Skin epidermis (tissue), 12 donors: ENCODE measurements around the gene CDRT15L2.
"Not testable (repeated sequence)": the region's sequence is repeated elsewhere in the genome, so short reads cannot be mapped to it uniquely, and the experiment has no call there.

Source experiments
- H3K27ac ChIP-seq, 21 experiments: fragments of 200-600 bp; sonication (generic) in 11 of 21; one replicate each; pipeline ENCODE4 v1.5.0; 2020; ENCODE audit warnings: mild to moderate bottlenecking in 3 of 21, inconsistent platforms in 2 of 21, moderate library complexity in 2 of 21
- H3K4me3 ChIP-seq, 7 experiments: fragments of 200-600 bp; sonication (generic) in 2 of 7; one replicate each; pipeline ENCODE4 v1.5.0; 2020; ENCODE audit warnings: inconsistent platforms in 2 of 7, mild to moderate bottlenecking in 2 of 7, moderate library complexity in 1 of 7

The CDRT15L2 gene

DNA sequence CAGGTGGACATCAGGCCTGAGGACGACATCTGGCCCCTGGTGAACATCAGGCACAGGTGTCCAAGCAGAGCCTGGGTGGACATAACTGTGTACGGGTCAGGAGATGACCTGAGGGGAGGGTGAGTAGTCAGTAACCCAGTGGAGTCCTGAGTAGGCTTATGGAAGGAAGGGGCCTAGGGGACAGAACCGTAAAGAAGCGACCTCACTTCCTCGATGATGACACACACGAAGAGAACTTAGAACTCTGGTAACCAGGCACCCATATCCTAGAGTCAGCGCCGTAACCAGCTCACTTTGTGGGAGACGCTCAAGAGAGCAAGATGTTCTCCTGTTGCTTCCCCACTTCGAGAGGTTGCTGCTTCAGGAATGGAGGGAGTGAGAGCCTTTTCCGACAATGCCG is at the start of gene CDRT15L2:
TSS of gene CDRT15L2 (plus strand) at position 301 of the 400 bp plus-strand sequence. CDS start at position 321, 20 bp downstream.
- H3K4me3 ChIP-seq, H3K27ac ChIP-seq: not testable (repeated sequence)

- not testable (repeated sequence) for H3K27ac ChIP-seq, H3K4me3 ChIP-seq
These were observed 49.4 kb upstream of the CDRT15L2 start for GRCh38 chr17:20530104-20530503.

DNA sequence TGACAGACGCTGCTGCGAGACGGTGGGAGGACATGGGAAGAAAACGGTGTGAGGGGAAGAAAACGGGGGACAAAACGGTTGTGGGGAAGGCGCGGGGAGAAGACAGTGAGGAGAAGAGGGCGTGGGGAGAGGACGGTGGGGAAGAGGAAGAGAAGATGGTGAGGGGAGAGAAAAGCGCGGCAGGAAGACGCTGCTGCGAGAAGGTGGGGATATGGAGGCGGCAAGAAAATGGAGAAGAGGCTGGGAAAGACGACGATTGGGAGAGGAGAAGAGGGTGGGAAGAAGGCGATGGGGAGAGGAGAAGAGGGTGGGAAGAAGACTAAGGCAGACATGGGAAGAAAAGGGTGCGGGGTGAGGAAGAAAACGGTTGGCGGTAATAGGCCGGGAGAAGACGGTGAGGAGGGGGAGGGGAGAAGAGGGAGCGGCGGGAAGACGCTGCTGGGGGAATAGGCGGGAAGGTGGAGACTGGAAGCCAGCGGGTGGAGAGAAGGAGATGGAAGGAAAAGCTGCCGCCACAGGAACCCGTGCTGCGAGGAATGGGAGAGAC is 46.9 kb upstream of the CDRT15L2 start:
- Histone ChIP-seq H3K4me3 (peak overlapping the region in 5 of 7 experiments; percentile 12 to 36 (median 21)), H3K27ac (peak overlapping the region in 3 of 21 experiments; percentile 12 to 69 (median 56))

DNA sequence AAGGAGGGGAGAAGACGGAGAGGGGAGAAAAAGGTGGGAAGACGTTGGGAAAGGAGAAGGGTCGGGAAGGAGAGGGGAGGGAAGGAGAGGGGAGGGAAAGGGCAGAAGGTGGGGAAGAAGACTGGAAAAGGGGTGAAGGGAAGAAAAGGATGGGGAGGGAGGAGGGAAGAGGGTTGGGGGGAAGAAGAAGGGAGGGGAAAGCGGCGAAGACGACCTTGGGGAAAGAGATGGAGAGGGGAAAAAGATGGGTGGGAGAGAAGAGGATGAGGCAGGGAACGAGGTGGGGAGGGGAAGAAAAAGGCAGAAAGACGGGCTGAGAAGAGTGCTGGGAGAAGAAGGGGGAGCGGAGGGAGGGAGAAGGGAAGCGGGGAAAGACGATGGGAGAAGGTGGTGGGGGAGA is 46.3 kb upstream of the CDRT15L2 start:
- Histone ChIP-seq H3K27ac (peak overlapping the region in 2 of 21 experiments; percentile 12 to 69), H3K4me3 (peak overlapping the region in 5 of 7 experiments; percentile 12 to 36 (median 21))

GRCh38 chr17:20534711-20535550 is 44.6 kb upstream of the CDRT15L2 start:
- H3K4me3 ChIP-seq, H3K27ac ChIP-seq: not testable (repeated sequence)

- H3K27ac ChIP-seq, H3K4me3 ChIP-seq: not testable (repeated sequence)
These were observed 39.1 kb upstream of the CDRT15L2 start for GRCh38 chr17:20540414-20540813.

- not testable (repeated sequence) for H3K27ac ChIP-seq, H3K4me3 ChIP-seq
These were observed 38.7 kb upstream of the CDRT15L2 start for GRCh38 chr17:20540865-20541264.

- not testable (repeated sequence) for H3K27ac ChIP-seq, H3K4me3 ChIP-seq
These were observed 37.5 kb upstream of the CDRT15L2 start for GRCh38 chr17:20541853-20542546.

DNA sequence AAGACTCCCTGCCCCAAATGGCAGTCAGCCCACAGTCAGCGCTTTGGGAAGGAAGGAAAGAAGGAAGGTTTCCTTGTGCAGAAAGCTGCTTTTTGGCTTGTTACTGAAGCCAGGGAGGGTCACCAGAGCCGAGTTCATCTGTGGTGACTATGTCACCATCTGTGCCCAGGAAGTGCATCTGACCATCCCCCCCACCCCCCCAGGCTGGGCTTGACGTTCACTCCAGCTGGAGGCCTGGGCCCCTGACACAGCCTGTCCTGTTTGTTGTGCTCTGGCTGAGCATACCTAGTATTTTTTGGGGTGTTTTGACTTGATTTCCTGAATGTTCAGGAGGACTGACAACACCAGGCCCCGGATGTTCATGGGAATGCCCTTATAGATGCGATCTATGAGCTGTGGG is 31.6 kb upstream of the CDRT15L2 start:
- H3K27ac ChIP-seq, H3K4me3 ChIP-seq: not testable (repeated sequence)

- not testable (repeated sequence) for H3K27ac ChIP-seq, H3K4me3 ChIP-seq
These were observed 26.6 kb upstream of the CDRT15L2 start for GRCh38 chr17:20552920-20553319.

- not testable (repeated sequence) for H3K4me3 ChIP-seq, H3K27ac ChIP-seq
These were observed 24.8 kb upstream of the CDRT15L2 start for GRCh38 chr17:20554728-20555127.

DNA sequence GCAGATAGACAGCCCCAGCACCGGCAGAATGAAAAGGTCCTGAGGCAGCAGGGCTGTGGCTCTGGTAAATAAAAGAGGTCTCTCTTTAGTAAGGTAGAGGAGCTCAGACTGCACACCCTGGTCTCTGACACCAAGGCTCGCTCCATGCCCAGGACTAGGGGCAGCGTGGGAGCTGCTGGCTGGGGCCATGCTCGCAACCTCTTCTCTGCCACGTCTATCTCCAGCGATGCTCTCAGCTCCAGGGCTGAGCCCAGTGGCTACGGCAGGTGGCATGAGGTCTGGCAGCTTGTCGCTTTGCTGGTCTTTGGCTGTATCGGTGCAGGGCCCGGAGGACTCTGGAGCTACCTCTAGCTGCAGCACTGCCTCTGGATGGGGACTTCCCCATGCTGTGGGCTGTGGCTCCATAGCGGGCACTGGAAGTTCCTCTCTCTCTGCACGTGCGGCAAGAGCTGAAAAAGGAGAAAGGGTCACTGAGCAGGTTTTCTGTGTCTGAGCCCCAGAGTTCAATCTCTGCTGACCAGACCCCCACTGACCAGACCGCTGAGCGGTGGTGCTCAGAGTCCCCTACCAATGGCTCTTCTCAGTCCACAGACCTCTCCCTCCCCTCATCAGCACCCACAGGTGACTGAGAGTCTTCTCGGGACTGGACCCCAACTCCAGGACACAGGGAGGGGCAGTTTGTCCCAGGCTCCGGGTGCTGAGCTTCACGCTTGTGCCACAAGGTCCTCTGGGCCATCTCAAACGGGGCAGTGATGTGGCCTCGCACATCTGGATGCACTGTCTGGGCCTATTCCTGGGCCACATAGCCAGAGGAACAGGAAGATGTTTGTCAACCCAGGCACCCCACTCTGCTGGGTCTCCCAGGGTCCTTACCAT is 24.2 kb upstream of the CDRT15L2 start:
- H3K27ac ChIP-seq, H3K4me3 ChIP-seq: not testable (repeated sequence)

- H3K27ac ChIP-seq: not testable (repeated sequence)
These were observed 21.4 kb upstream of the CDRT15L2 start for GRCh38 chr17:20558096-20558495.

DNA sequence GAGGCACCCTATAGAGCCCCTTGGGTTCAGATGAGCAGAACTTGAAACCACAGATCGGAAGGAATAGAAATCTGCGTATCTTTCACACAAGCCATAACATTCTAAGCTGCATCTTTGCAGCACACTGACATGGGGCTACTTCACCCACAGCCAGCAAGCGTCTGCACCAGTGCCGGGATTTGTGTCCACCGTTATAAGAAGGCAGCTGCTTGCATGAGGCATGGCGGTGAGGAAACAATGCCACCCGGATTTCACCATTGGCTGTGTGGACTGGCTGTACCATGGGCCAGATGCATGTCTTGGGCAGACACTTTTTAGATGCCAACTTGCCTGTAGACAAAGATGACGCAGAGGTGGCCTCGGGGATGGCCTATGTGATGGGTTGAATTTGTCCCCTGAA is 20.5 kb upstream of the CDRT15L2 start:
- not testable (repeated sequence) for H3K27ac ChIP-seq, H3K4me3 ChIP-seq

More at GRCh38 chr17:20558096-20558495, 21.4 kb upstream of the CDRT15L2 start:
- not testable (repeated sequence) for H3K4me3 ChIP-seq

DNA sequence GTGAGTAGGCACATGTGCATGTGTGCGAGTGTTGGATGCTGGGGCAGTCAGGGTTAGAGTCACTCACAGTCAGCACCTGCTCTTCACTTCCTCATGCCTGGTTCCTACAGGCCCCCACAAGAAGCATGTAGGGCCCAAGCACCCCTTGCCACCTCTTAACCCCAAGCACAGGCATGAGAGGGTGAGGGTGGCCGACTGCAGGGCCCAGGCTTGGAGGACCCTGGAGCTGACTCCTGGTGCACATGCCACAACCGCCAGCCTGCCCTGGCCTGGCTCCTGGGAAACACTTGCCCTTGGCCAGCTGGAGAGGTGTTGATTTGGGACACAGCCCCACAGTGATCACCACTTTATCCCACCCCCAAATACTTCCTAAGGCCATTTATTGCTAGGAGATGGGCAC is 16.9 kb upstream of the CDRT15L2 start:
- H3K27ac ChIP-seq: no peak overlapping the region
- H3K4me3 ChIP-seq: no peak overlapping the region

DNA sequence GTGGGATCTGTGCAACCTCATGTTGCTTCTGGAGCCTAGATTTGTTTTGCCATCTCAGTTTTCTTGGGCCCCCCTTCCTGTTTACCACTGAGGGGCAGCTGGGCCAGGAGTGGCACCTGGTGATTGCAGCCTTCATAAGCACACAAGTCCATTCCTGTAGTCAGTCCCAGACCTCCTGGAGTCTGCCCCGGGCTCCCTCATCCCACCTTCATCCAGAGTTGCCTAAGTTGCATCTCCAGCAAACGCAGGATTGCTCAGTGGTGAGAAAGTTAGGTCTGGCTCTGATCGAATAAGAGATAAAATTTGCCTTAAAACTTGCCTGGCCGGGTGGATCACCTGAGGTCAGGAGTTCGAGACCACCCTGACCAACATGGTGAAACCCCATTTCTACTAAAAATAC is 14.3 kb upstream of the CDRT15L2 start:
- H3K4me3 ChIP-seq, H3K27ac ChIP-seq: not testable (repeated sequence)

- Histone ChIP-seq H3K27ac (no peak overlapping the region), H3K4me3 (no peak overlapping the region)
These were observed 13.8 kb upstream of the CDRT15L2 start for GRCh38 chr17:20565711-20566110.

- H3K27ac ChIP-seq, H3K4me3 ChIP-seq: not testable (repeated sequence)
These were observed 12.8 kb upstream of the CDRT15L2 start for GRCh38 chr17:20566736-20567135.

- H3K4me3 ChIP-seq, H3K27ac ChIP-seq: not testable (repeated sequence)
These were observed 12.1 kb upstream of the CDRT15L2 start for GRCh38 chr17:20567421-20567820.

- not testable (repeated sequence) for H3K27ac ChIP-seq, H3K4me3 ChIP-seq
These were observed 10.9 kb upstream of the CDRT15L2 start for GRCh38 chr17:20568604-20569003.
